CD14-positive monocyte (primary cell): Measurements from ENCODE around the gene HOXD1. TPM values are rescaled to one million over a fixed set of nuclear protein-coding genes. Genes with fewer than 3 reads are reported as not detected.

Experiments
- DNase-seq, 3 donors: peaks; one replicate each; pipeline ENCODE4 v3.0.0-alpha.2; 2011 to 2022
- H2AFZ ChIP-seq: 2 replicates; pipeline ENCODE4 v1.6.0; 2012; ENCODE audit warnings: mild to moderate bottlenecking, low read depth, low read length, inconsistent platforms; ENCODE audit not compliant: insufficient read depth, poor library complexity, severe bottlenecking
- H3K27ac ChIP-seq, 2 donors: 1 replicate in 1 of 2; 2 replicates in 1 of 2; pipeline ENCODE4 v1.5.1; 2012 to 2013; ENCODE audit warnings: low read length in 2 of 2, control low read depth in 1 of 2, inconsistent platforms in 1 of 2, low read depth in 1 of 2, mild to moderate bottlenecking in 1 of 2
- H3K27me3 ChIP-seq, 2 donors: one replicate each; pipeline versions ENCODE4 v1.6.0 to v1.6.1; 2011 to 2013; ENCODE audit warnings: low read length in 2 of 2; ENCODE audit not compliant: control insufficient read depth in 2 of 2, insufficient read depth in 2 of 2
- H3K36me3 ChIP-seq, 2 donors: replicated peaks in 1 of 2; 1 replicate in 1 of 2; 2 replicates in 1 of 2; pipeline versions ENCODE4 v1.5.1 to v1.6.1; 2012 to 2013; ENCODE audit warnings: low read length in 2 of 2, control low read depth in 1 of 2, inconsistent platforms in 1 of 2, mild to moderate bottlenecking in 1 of 2; ENCODE audit not compliant: insufficient read depth in 2 of 2, control insufficient read depth in 1 of 2
- H3K4me1 ChIP-seq, 2 donors: 1 replicate in 1 of 2; 2 replicates in 1 of 2; pipeline versions ENCODE4 v1.5.1 to v1.6.1; 2012 to 2013; ENCODE audit warnings: low read length in 2 of 2, control low read depth in 1 of 2, inconsistent platforms in 1 of 2, mild to moderate bottlenecking in 1 of 2, moderate library complexity in 1 of 2; ENCODE audit not compliant: insufficient read depth in 2 of 2, control insufficient read depth in 1 of 2
- H3K4me2 ChIP-seq: replicated peaks from 2 replicates; pipeline ENCODE3; 2012; ENCODE audit warnings: low read length, moderate library complexity, mild to moderate bottlenecking; ENCODE audit not compliant: poor library complexity, severe bottlenecking; ENCODE audit errors: extremely low read depth
- H3K4me3 ChIP-seq, 3 experiments: fragments of 200-600 bp in 1 of 3; sonication (generic) in 1 of 3; replicated peaks in 1 of 3; 1 replicate in 2 of 3; 2 replicates in 1 of 3; pipeline ENCODE4 v1.5.1; 2011 to 2013; ENCODE audit warnings: low read length in 3 of 3, mild to moderate bottlenecking in 3 of 3, control low read depth in 2 of 3, low read depth in 2 of 3, inconsistent platforms in 1 of 3, moderate library complexity in 1 of 3
- H3K79me2 ChIP-seq: 2 replicates; pipeline ENCODE4 v1.6.0; 2012; ENCODE audit warnings: mild to moderate bottlenecking, control low read depth, inconsistent platforms, low read length, moderate library complexity; ENCODE audit not compliant: insufficient read depth
- H3K9ac ChIP-seq: 2 replicates; pipeline ENCODE4 v1.6.0; 2017; ENCODE audit warnings: low read length, mild to moderate bottlenecking; ENCODE audit not compliant: insufficient read depth, poor library complexity, severe bottlenecking
- H3K9me3 ChIP-seq, 2 donors: replicated peaks in 1 of 2; 1 replicate in 1 of 2; 2 replicates in 1 of 2; pipeline versions ENCODE4 v1.5.1 to v1.6.1; 2012 to 2013; ENCODE audit warnings: low read length in 2 of 2, control low read depth in 1 of 2; ENCODE audit not compliant: control insufficient read depth in 1 of 2, insufficient read depth in 1 of 2
- H4K20me1 ChIP-seq: 2 replicates; pipeline ENCODE4 v1.6.0; 2012; ENCODE audit warnings: mild to moderate bottlenecking, low read length, control low read depth, moderate library complexity; ENCODE audit not compliant: insufficient read depth
- H3K27ac Mint-ChIP-seq, 7 donors: one replicate each; pipeline ENCODE4 v1.8.0; 2020; ENCODE audit warnings: mild to moderate bottlenecking in 7 of 7, mixed read lengths in 7 of 7, moderate library complexity in 6 of 7, inconsistent platforms in 2 of 7
- H3K27me3 Mint-ChIP-seq, 3 donors: one replicate each; pipeline ENCODE4 v1.8.0; 2021 to 2022; ENCODE audit warnings: low read depth in 3 of 3, mild to moderate bottlenecking in 3 of 3, mixed read lengths in 3 of 3, moderate library complexity in 3 of 3, inconsistent platforms in 1 of 3
- H3K36me3 Mint-ChIP-seq, 2 donors: one replicate each; pipeline ENCODE4 v1.8.0; 2020; ENCODE audit warnings: mixed read lengths in 2 of 2, inconsistent platforms in 1 of 2, mild to moderate bottlenecking in 1 of 2
- H3K4me1 Mint-ChIP-seq: one replicate; pipeline ENCODE4 v1.8.0; 2020; ENCODE audit warnings: mild to moderate bottlenecking, mixed read lengths
- H3K4me3 Mint-ChIP-seq, 2 donors: one replicate each; pipeline ENCODE4 v1.8.0; 2020; ENCODE audit warnings: mild to moderate bottlenecking in 2 of 2, mixed read lengths in 2 of 2, moderate library complexity in 1 of 2
- H3K9me3 Mint-ChIP-seq, 7 donors: one replicate each; pipeline ENCODE4 v1.8.0; 2020 to 2022; ENCODE audit warnings: mixed read lengths in 7 of 7, mild to moderate bottlenecking in 6 of 7, moderate library complexity in 6 of 7, inconsistent platforms in 2 of 7
- WGBS: methylation state at CpG from one replicate; pipeline ENCODE4 v1.1.5; 2013; ENCODE audit warnings: missing lambda C conversion rate; ENCODE audit not compliant: insufficient coverage; 5-methylcytosine and 5-hydroxymethylcytosine counted together
- intact Hi-C, 2 donors: fragments of 100-400 bp; cut with micrococcal nuclease; formaldehyde crosslinking; loops; one replicate each; pipeline versions ENCODE4 v1.15.0 to v1.15.1; 2023
- polyA plus RNA-seq, 3 donors: library from polyadenylated mRNA; depleted of rRNA in 1 of 3; unstranded in 2 of 3; stranded (reverse) in 1 of 3; fragments of 300-500 nt in 2 of 3; fragments of >200 nt in 1 of 3; fragmentation: Illumina TruSeq in 2 of 3; gene quantifications; 1 replicate in 2 of 3; 2 replicates in 1 of 3; pipeline ENCODE4 v1.2.3, GENCODE V29; 2012 to 2021
- TF ChIP-seq, protein P1 (sequence below): fragments of 200-600 bp; IDR thresholded peaks from one replicate; pipeline ENCODE4 v1.8.0; 2022; ENCODE audit warnings: antibody characterized with exemption, mild to moderate bottlenecking

The HOXD1 gene
- polyA plus RNA-seq, 3 donors = not detected

DNA sequence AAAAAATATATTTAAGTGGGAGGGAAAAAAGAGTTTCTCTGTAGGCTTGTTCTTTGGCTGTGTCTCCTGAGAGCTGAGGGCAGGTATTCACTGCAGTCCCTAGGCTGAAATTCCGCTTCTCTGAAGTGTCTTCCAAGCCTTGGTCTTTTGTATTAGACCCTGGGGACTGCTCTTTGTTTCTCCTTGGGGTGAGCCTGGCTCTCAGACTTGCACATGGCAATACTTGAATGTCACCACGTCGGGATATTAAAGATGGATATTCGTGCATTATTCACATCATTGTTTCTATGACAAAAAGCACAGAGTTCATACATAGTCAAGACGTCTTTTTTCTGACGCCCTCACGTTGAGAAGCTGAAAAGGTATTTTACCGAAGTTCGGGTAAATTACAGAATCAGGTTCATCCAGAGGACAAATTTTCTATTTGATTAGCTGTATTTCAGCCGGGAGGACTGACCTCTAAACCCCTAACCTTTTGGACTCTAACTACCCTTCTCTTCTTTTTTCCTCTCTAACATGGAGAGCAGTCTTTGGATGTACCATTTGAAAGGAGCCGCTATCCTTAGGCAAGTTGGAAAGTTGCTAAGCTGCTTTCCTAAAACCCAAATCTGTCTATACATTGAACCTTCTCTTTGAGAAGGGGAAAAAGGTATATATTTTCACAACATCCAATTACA is 33.8 kb upstream of the HOXD1 start:
- Histone ChIP-seq H3K9ac (no peak overlapping the region), H2AFZ (no peak overlapping the region), H3K36me3 (no peaks in the 10 kb centered on the region), H3K4me1 (no peaks in the 10 kb centered on the region), H3K27me3 (peaks cover 91 to 100% of the 10 kb centered on the region in 2 donors), H3K79me2 (no peaks in the 10 kb centered on the region), H3K4me3 (no peak overlapping the region), H3K27ac (no peak overlapping the region), H4K20me1 (no peaks in the 10 kb centered on the region), H3K9me3 (peaks cover 0 to 49% of the 10 kb centered on the region in 2 donors), H3K4me2 (no peak overlapping the region)
- Mint-ChIP-seq H3K4me3 (peak overlapping the region in 1 of 2 donors; percentile 72), H3K27ac (no peak overlapping the region), H3K4me1 (peaks cover 10% of the 10 kb centered on the region), H3K27me3 (peaks cover 92 to 100% (median 96%) of the 10 kb centered on the region in 3 donors), H3K9me3 (peaks cover 0 to 34% (median 11%) of the 10 kb centered on the region in 7 donors), H3K36me3 (peaks cover 0 to 4% of the 10 kb centered on the region in 2 donors)
- 46% methylated on average over 9 of the region's 11 CpGs for WGBS
- intact Hi-C loops = no loop called here
- no peak for DNase-seq
- TF ChIP-seq, protein P1, sequence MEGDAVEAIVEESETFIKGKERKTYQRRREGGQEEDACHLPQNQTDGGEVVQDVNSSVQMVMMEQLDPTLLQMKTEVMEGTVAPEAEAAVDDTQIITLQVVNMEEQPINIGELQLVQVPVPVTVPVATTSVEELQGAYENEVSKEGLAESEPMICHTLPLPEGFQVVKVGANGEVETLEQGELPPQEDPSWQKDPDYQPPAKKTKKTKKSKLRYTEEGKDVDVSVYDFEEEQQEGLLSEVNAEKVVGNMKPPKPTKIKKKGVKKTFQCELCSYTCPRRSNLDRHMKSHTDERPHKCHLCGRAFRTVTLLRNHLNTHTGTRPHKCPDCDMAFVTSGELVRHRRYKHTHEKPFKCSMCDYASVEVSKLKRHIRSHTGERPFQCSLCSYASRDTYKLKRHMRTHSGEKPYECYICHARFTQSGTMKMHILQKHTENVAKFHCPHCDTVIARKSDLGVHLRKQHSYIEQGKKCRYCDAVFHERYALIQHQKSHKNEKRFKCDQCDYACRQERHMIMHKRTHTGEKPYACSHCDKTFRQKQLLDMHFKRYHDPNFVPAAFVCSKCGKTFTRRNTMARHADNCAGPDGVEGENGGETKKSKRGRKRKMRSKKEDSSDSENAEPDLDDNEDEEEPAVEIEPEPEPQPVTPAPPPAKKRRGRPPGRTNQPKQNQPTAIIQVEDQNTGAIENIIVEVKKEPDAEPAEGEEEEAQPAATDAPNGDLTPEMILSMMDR = no peak

DNA sequence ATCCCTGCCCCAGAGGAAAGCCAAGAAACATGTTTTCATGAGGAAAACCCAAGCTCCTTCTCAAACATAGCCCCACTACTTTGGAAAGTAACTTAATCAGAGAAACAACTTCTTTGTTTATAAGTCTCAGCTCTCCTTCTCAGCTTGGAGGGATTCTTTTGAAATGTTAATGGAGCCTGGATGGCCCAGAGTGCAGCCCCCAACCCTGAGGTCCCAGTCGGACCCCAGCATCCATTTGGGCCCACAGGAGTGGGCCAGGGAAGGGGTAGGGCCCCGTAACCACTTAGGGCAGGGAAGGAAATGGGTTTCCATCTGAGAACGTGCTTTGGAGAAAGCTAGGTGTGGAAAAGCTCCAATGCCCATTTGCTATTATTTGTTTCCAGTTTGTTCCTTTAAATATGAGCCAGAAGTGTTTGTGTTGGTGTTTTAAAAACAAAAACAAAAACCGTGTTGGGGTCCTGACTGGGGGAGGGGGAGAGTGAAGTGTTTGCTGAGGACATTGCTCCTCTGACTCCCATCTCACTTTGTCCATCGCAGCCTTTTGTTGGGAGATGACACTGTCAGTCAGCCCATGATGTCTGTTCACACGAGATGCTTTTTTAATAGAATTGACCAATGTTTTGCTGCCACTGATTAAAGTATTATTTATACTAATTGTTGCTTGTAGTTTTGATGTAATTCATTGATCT is 33.0 kb upstream of the HOXD1 start:
- peaks cover 91 to 100% of the 10 kb centered on the region in 2 donors for H3K27me3 ChIP-seq
- TF ChIP-seq, protein P1 = no peak
- peaks cover 0 to 34% (median 12%) of the 10 kb centered on the region in 7 donors for H3K9me3 Mint-ChIP-seq
- H3K4me3 ChIP-seq = no peak overlapping the region
- no peak overlapping the region for H3K27ac Mint-ChIP-seq
- no peak for DNase-seq
- peaks cover 12% of the 10 kb centered on the region for H3K4me1 Mint-ChIP-seq
- no peaks in the 10 kb centered on the region for H4K20me1 ChIP-seq
- peaks cover 0 to 4% of the 10 kb centered on the region in 2 donors for H3K36me3 Mint-ChIP-seq
- H3K27ac ChIP-seq = no peak overlapping the region
- peak overlapping the region in 1 of 2 donors; percentile 72 for H3K4me3 Mint-ChIP-seq
- 11% methylated on average over 2 of the region's 6 CpGs for WGBS
- H3K4me1 ChIP-seq = no peaks in the 10 kb centered on the region
- H3K9me3 ChIP-seq = peaks cover 0 to 41% of the 10 kb centered on the region in 2 donors
- no peak overlapping the region for H2AFZ ChIP-seq
- H3K36me3 ChIP-seq = no peaks in the 10 kb centered on the region
- H3K4me2 ChIP-seq = no peak overlapping the region
- intact Hi-C loops = no loop called here
- H3K9ac ChIP-seq = no peak overlapping the region
- H3K27me3 Mint-ChIP-seq = peaks cover 92 to 100% (median 96%) of the 10 kb centered on the region in 3 donors
- no peaks in the 10 kb centered on the region for H3K79me2 ChIP-seq
